Activated CD4-positive, CD25-positive, alpha-beta regulatory T cell treated with anti-CD3 and anti-CD28 coated beads, Interleukin-2, amount 50 U/mL, for 72 hours (primary cell): ENCODE measurements around the gene COL16A1.
A peak's percentile ranks its signal among the peaks of the same experiment; 100 is the strongest.

Experiments used
- DNase-seq: peaks from one replicate; pipeline ENCODE4 v3.0.0; 2021

COL16A1 gene

GRCh38 chr1:31663622-31664452, 40.0 kb downstream of the COL16A1 start:
- DNase-seq = peak; percentile 72

- no peak for DNase-seq
These were observed 41.4 kb downstream of the COL16A1 start for GRCh38 chr1:31662463-31662862.

GRCh38 chr1:31661856-31662255, 42.0 kb downstream of the COL16A1 start:
- DNase-seq = no peak

GRCh38 chr1:31660871-31661455, 42.9 kb downstream of the COL16A1 start:
- DNase-seq = no peak

- no peak for DNase-seq
These were observed 43.9 kb downstream of the COL16A1 start for GRCh38 chr1:31659889-31660288.

GRCh38 chr1:31658721-31659120, 45.1 kb downstream of the COL16A1 start:
- DNase-seq = no peak

- DNase-seq = no peak
These were observed 45.8 kb downstream of the COL16A1 start for GRCh38 chr1:31657972-31658510.

GRCh38 chr1:31657020-31657804, 46.6 kb downstream of the COL16A1 start:
- DNase-seq = no peak

- no peak for DNase-seq
These were observed 48.1 kb downstream of the COL16A1 start for GRCh38 chr1:31655756-31656155.

GRCh38 chr1:31655104-31655503, 48.7 kb downstream of the COL16A1 start:
- DNase-seq = no peak

GRCh38 chr1:31654474-31654776, 49.4 kb downstream of the COL16A1 start:
- no peak for DNase-seq

- no peak for DNase-seq
These were observed 49.9 kb downstream of the COL16A1 start for GRCh38 chr1:31653717-31654473.

- no peak for DNase-seq
These were observed 50.8 kb downstream of the COL16A1 start for GRCh38 chr1:31652891-31653499.

- no peak for DNase-seq
These were observed 52.1 kb downstream of the COL16A1 start for GRCh38 chr1:31651766-31652165.

- DNase-seq = no peak
These were observed 52.8 kb downstream of the COL16A1 start for GRCh38 chr1:31651089-31651420.

- no peak for DNase-seq
These were observed 53.4 kb downstream of the COL16A1 start for GRCh38 chr1:31650161-31651088.

GRCh38 chr1:31648641-31649357, 55.0 kb downstream of the COL16A1 start:
- no peak for DNase-seq

GRCh38 chr1:31648190-31648589, 55.6 kb downstream of the COL16A1 start:
- no peak for DNase-seq

GRCh38 chr1:31647106-31647505, 56.7 kb downstream of the COL16A1 start:
- DNase-seq = no peak

- DNase-seq = no peak
These were observed 57.4 kb downstream of the COL16A1 start for GRCh38 chr1:31646259-31646960.
